Measurements from ENCODE around the gene LEFTY1. TPM values are rescaled to one million over a fixed set of nuclear protein-coding genes. Genes with fewer than 3 reads are reported as not detected.

Gene LEFTY1
- total RNA-seq, 1 experiment from 2014 or later = 0.64 TPM

GRCh38 chr1:225914391-225914790 lies 25.4 kb upstream of the LEFTY1 start (continued):
- TF ChIP-seq REST (IDR thresholded peaks at IDR 0.05; ENCODE audit: low read depth) = no peak
- TF ChIP-seq MAX (IDR thresholded peaks at IDR 0.05) = no peak
- TF ChIP-seq YY1 (IDR thresholded peaks at IDR 0.05; ENCODE audit: extremely low read depth, insufficient replicate concordance, low read depth, low read length) = no peak
- TF ChIP-seq ZFX (IDR thresholded peaks at IDR 0.05) = no peak
- no peak for TF ChIP-seq SIN3A (IDR thresholded peaks at IDR 0.05; ENCODE audit: low read depth)
- TF ChIP-seq EZH2 (IDR thresholded peaks at IDR 0.05) = no peak
- no peak for TF ChIP-seq EZH2phosphoT487 (IDR thresholded peaks at IDR 0.05; ENCODE audit: borderline replicate concordance)
- TF ChIP-seq, protein P1, sequence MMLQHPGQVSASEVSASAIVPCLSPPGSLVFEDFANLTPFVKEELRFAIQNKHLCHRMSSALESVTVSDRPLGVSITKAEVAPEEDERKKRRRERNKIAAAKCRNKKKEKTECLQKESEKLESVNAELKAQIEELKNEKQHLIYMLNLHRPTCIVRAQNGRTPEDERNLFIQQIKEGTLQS (IDR thresholded peaks at IDR 0.05) = no peak
- TF ChIP-seq TCF7L2 (IDR thresholded peaks at IDR 0.05; ENCODE audit: borderline replicate concordance, extremely low read depth, insufficient read depth, insufficient read length) = no peak
- TF ChIP-seq JUND (IDR thresholded peaks at IDR 0.05) = no peak
- no peak for TF ChIP-seq ZNF274 (IDR thresholded peaks at IDR 0.05; ENCODE audit: low read depth, low read length)

Data from HCT116 (cell line).